Mesenchymal stem cell (in vitro differentiated cells and primary cell): ENCODE measurements around the gene RFNG.

Source experiments
- DNase-seq: peaks from one replicate; pipeline ENCODE4 v3.0.0-alpha.2; 2013
- H2AFZ ChIP-seq: one replicate; pipeline ENCODE4 v1.6.1; 2013; ENCODE audit warnings: low read depth, mild to moderate bottlenecking, control low read depth, inconsistent platforms, low read length, moderate library complexity
- H2AK5ac ChIP-seq: 2 replicates; pipeline ENCODE4 v1.6.1; 2013; ENCODE audit warnings: low read length, moderate library complexity, mild to moderate bottlenecking, inconsistent platforms; ENCODE audit not compliant: severe bottlenecking
- H2BK120ac ChIP-seq: one replicate; pipeline ENCODE4 v1.6.1; 2013; ENCODE audit warnings: low read depth, mild to moderate bottlenecking, inconsistent platforms, low read length, moderate library complexity
- H2BK12ac ChIP-seq, 2 experiments: one replicate each; pipeline ENCODE4 v1.6.1; 2013; ENCODE audit warnings: inconsistent platforms in 2 of 2, low read length in 2 of 2, mild to moderate bottlenecking in 2 of 2, moderate library complexity in 2 of 2, control low read depth in 1 of 2
- H2BK15ac ChIP-seq: one replicate; pipeline ENCODE4 v1.6.1; 2013; ENCODE audit warnings: mild to moderate bottlenecking, low read depth, inconsistent platforms; ENCODE audit not compliant: poor library complexity, severe bottlenecking
- H2BK5ac ChIP-seq: 2 replicates; pipeline ENCODE4 v1.6.1; 2013; ENCODE audit warnings: low read depth, mild to moderate bottlenecking, low read length, control low read depth, inconsistent platforms; ENCODE audit not compliant: poor library complexity, severe bottlenecking
- H3K14ac ChIP-seq, 2 experiments: one replicate each; pipeline ENCODE4 v1.6.1; 2013; ENCODE audit warnings: inconsistent platforms in 2 of 2, low read length in 2 of 2, control low read depth in 1 of 2, mild to moderate bottlenecking in 1 of 2, moderate library complexity in 1 of 2
- H3K18ac ChIP-seq, 2 experiments: one replicate each; pipeline ENCODE4 v1.6.1; 2013; ENCODE audit warnings: inconsistent platforms in 2 of 2, low read length in 2 of 2, control low read depth in 1 of 2, low read depth in 1 of 2, mild to moderate bottlenecking in 1 of 2
- H3K23ac ChIP-seq, 2 experiments: one replicate each; pipeline ENCODE4 v1.6.1; 2013; ENCODE audit warnings: inconsistent platforms in 2 of 2, low read length in 2 of 2, mild to moderate bottlenecking in 2 of 2, moderate library complexity in 2 of 2, control low read depth in 1 of 2
- H3K27ac ChIP-seq: 2 replicates; pipeline ENCODE4 v1.5.1; 2013; ENCODE audit warnings: mild to moderate bottlenecking, moderate library complexity, low read length, control low read depth, inconsistent platforms; ENCODE audit not compliant: poor library complexity, severe bottlenecking
- H3K27me3 ChIP-seq, 2 experiments: 2 replicates each; pipeline versions ENCODE4 v1.6.1 to v1.7.0; 2013; ENCODE audit warnings: low read length in 2 of 2, mild to moderate bottlenecking in 2 of 2, moderate library complexity in 2 of 2, control low read depth in 1 of 2, inconsistent platforms in 1 of 2; ENCODE audit not compliant: control insufficient read depth in 1 of 2, insufficient read depth in 1 of 2
- H3K36me3 ChIP-seq, 2 experiments: 2 replicates each; pipeline versions ENCODE4 v1.6.1 to v1.7.0; 2013; ENCODE audit warnings: low read length in 2 of 2, control low read depth in 1 of 2, inconsistent platforms in 1 of 2, low read depth in 1 of 2, mild to moderate bottlenecking in 1 of 2; ENCODE audit not compliant: insufficient read depth in 2 of 2, control insufficient read depth in 1 of 2
- H3K4ac ChIP-seq, 2 experiments: one replicate each; pipeline ENCODE4 v1.6.1; 2013; ENCODE audit warnings: inconsistent platforms in 2 of 2, low read length in 2 of 2, mild to moderate bottlenecking in 2 of 2, moderate library complexity in 2 of 2, control low read depth in 1 of 2, low read depth in 1 of 2
- H3K4me1 ChIP-seq: 2 replicates; pipeline ENCODE4 v1.6.1; 2013; ENCODE audit warnings: low read depth, low read length, control low read depth; ENCODE audit not compliant: control insufficient read depth, insufficient read depth
- H3K4me2 ChIP-seq: 2 replicates; pipeline ENCODE4 v1.6.1; 2013; ENCODE audit warnings: low read length, mild to moderate bottlenecking, inconsistent platforms; ENCODE audit not compliant: poor library complexity, severe bottlenecking
- H3K4me3 ChIP-seq, 2 experiments: 2 replicates each; pipeline versions ENCODE4 v1.5.1 to v1.7.0; 2013; ENCODE audit warnings: low read length in 2 of 2, mild to moderate bottlenecking in 2 of 2, control low read depth in 1 of 2, low read depth in 1 of 2; ENCODE audit not compliant: insufficient read depth in 1 of 2
- H3K79me1 ChIP-seq: replicated peaks from 2 replicates; pipeline ENCODE4 v1.6.1; 2013; ENCODE audit warnings: mild to moderate bottlenecking, control low read depth, low read length, inconsistent platforms; ENCODE audit not compliant: poor library complexity, severe bottlenecking
- H3K9ac ChIP-seq: 2 replicates; pipeline ENCODE4 v1.7.0; 2013; ENCODE audit warnings: mild to moderate bottlenecking, low read length, moderate library complexity
- H3K9me3 ChIP-seq: 2 replicates; pipeline ENCODE4 v1.7.0; 2013; ENCODE audit warnings: mild to moderate bottlenecking, low read length; ENCODE audit not compliant: control insufficient read depth
- H4K8ac ChIP-seq: one replicate; pipeline ENCODE4 v1.6.1; 2013; ENCODE audit warnings: inconsistent platforms, mild to moderate bottlenecking, low read length, moderate library complexity
- H4K91ac ChIP-seq: one replicate; pipeline ENCODE4 v1.6.1; 2013; ENCODE audit warnings: mild to moderate bottlenecking, low read length, inconsistent platforms
- WGBS: methylation state at CpG from one replicate; pipeline ENCODE4 v1.1.7; 2013; ENCODE audit warnings: mixed read lengths; 5-methylcytosine and 5-hydroxymethylcytosine counted together

Gene RFNG

GRCh38 chr17:81998691-81999438, 52.7 kb downstream of the RFNG start:
- peaks cover 12 to 55% of the 10 kb centered on the region in 2 experiments for H3K36me3 ChIP-seq
- H3K9me3 ChIP-seq = no peaks in the 10 kb centered on the region
- H3K18ac ChIP-seq = no peak overlapping the region
- H3K27me3 ChIP-seq = no peaks in the 10 kb centered on the region
- no peak overlapping the region for H2BK120ac ChIP-seq
- no peak overlapping the region for H2AFZ ChIP-seq
- no peak overlapping the region for H4K91ac ChIP-seq
- H3K4ac ChIP-seq = no peak overlapping the region
- no peak for DNase-seq
- 97% methylated on average over 14 of the region's 14 CpGs for WGBS
- H2BK12ac ChIP-seq = no peak overlapping the region
- no peak overlapping the region for H3K23ac ChIP-seq
- H3K27ac ChIP-seq = no peak overlapping the region
- no peak overlapping the region for H4K8ac ChIP-seq
- H2AK5ac ChIP-seq = no peak overlapping the region
- no peak overlapping the region for H2BK5ac ChIP-seq
- no peak overlapping the region for H2BK15ac ChIP-seq
- peaks cover 29% of the 10 kb centered on the region for H3K79me1 ChIP-seq
- H3K4me2 ChIP-seq = no peak overlapping the region
- H3K14ac ChIP-seq = no peak overlapping the region
- H3K4me1 ChIP-seq = peaks cover 42% of the 10 kb centered on the region
- no peak overlapping the region for H3K9ac ChIP-seq
- H3K4me3 ChIP-seq = no peak overlapping the region

GRCh38 chr17:81998212-81998611, 53.4 kb downstream of the RFNG start:
- H3K4me2 ChIP-seq = no peak overlapping the region
- H3K4me3 ChIP-seq = no peak overlapping the region
- H3K27me3 ChIP-seq = no peaks in the 10 kb centered on the region
- 93% methylated on average over 4 of the region's 7 CpGs for WGBS
- no peak overlapping the region for H2BK120ac ChIP-seq
- H3K4ac ChIP-seq = no peak overlapping the region
- H2BK15ac ChIP-seq = no peak overlapping the region
- no peak overlapping the region for H3K9ac ChIP-seq
- no peak overlapping the region for H2AK5ac ChIP-seq
- no peak overlapping the region for H2BK12ac ChIP-seq
- H2AFZ ChIP-seq = no peak overlapping the region
- H3K4me1 ChIP-seq = peaks cover 40% of the 10 kb centered on the region
- H3K9me3 ChIP-seq = no peaks in the 10 kb centered on the region
- H4K8ac ChIP-seq = no peak overlapping the region
- DNase-seq = no peak
- H3K23ac ChIP-seq = no peak overlapping the region
- peaks cover 34% of the 10 kb centered on the region for H3K79me1 ChIP-seq
- H3K18ac ChIP-seq = no peak overlapping the region
- no peak overlapping the region for H4K91ac ChIP-seq
- peaks cover 16 to 61% of the 10 kb centered on the region in 2 experiments for H3K36me3 ChIP-seq
- no peak overlapping the region for H3K14ac ChIP-seq
- no peak overlapping the region for H2BK5ac ChIP-seq
- H3K27ac ChIP-seq = no peak overlapping the region
